GM10266 (cell line): ENCODE data around the gene GALNT9.
"Not testable (repeated sequence)": the region's sequence is repeated elsewhere in the genome, so short reads cannot be mapped to it uniquely, and the experiment has no call there.

Experiments used
- DNase-seq: peaks from one replicate; pipeline ENCODE4 v3.0.0; 2012; ENCODE audit errors: extremely low spot score
- CTCF ChIP-seq: IDR thresholded peaks from 2 replicates; pipeline ENCODE4 v1.5.1; 2012; ENCODE audit warnings: mild to moderate bottlenecking, low read depth; ENCODE audit not compliant: control insufficient read depth, insufficient read depth; ENCODE audit errors: missing control alignments

GALNT9 gene

GRCh38 chr12:132244724-132245295 is 84.6 kb downstream of the GALNT9 start:
- DNase-seq: no peak
- TF ChIP-seq CTCF: no peak

GRCh38 chr12:132243596-132244310 is 85.6 kb downstream of the GALNT9 start:
- DNase-seq: no peak
- TF ChIP-seq CTCF: no peak

GRCh38 chr12:132243171-132243570 is 86.2 kb downstream of the GALNT9 start:
- DNase-seq: not testable (repeated sequence)

GRCh38 chr12:132240669-132241007 is 88.8 kb downstream of the GALNT9 start:
- DNase-seq: not testable (repeated sequence)

- no peak for TF ChIP-seq CTCF
- DNase-seq: no peak
Measured at GRCh38 chr12:132239796-132240668, 89.4 kb downstream of the GALNT9 start.

- no peak for DNase-seq
- TF ChIP-seq CTCF: no peak
Measured at GRCh38 chr12:132239392-132239791, 90.0 kb downstream of the GALNT9 start.

GRCh38 chr12:132238884-132239283 is 90.5 kb downstream of the GALNT9 start:
- no peak for DNase-seq
- TF ChIP-seq CTCF: no peak

GRCh38 chr12:132238488-132238854 is 90.9 kb downstream of the GALNT9 start:
- no peak for TF ChIP-seq CTCF
- DNase-seq: no peak
